ENCODE data around the gene APEX1.

APEX1 gene

DNA sequence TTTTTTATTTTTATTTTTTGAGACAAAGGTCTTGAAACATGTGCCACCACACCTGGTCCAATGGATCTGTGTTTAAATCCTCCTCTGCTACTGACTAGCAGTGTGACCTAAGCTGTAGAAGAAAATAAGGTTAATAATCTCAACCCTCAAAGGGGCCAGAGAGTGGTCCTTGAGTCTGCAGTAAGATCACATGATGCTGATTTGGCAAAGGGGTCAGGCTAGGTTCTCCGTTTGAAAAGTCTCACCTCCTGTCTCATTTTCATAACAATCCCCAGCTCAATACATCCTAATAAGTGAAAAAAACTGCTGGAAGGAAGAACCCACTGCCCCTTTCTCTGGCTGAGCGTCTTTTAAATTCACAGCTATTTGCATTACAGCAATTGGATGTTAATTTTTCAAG lies 33.8 kb upstream of the APEX1 start:
- Histone ChIP-seq H3K4me1 (ENCODE audit: low read length) (peaks cover 19% of the 10 kb centered on the region), H3K79me2 (ENCODE audit: low read length) (no peaks in the 10 kb centered on the region), H3K9ac (ENCODE audit: low read length) (no peak overlapping the region), H3K27ac (ENCODE audit: low read length) (no peak overlapping the region), H3K27me3 (ENCODE audit: low read depth, low read length) (no peaks in the 10 kb centered on the region), H3K36me3 (replicated peaks; ENCODE audit: low read depth, low read length) (no peaks in the 10 kb centered on the region), H3K4me2 (ENCODE audit: low read length) (no peak overlapping the region), H3K9me3 (ENCODE audit: insufficient read depth, low read length) (no peaks in the 10 kb centered on the region), H2AFZ (ENCODE audit: low read depth, low read length) (no peak overlapping the region), H4K20me1 (ENCODE audit: insufficient read depth, low read length) (no peaks in the 10 kb centered on the region), H3K4me3 (ENCODE audit: low read length) (no peak overlapping the region)
- TF ChIP-seq, protein P1, sequence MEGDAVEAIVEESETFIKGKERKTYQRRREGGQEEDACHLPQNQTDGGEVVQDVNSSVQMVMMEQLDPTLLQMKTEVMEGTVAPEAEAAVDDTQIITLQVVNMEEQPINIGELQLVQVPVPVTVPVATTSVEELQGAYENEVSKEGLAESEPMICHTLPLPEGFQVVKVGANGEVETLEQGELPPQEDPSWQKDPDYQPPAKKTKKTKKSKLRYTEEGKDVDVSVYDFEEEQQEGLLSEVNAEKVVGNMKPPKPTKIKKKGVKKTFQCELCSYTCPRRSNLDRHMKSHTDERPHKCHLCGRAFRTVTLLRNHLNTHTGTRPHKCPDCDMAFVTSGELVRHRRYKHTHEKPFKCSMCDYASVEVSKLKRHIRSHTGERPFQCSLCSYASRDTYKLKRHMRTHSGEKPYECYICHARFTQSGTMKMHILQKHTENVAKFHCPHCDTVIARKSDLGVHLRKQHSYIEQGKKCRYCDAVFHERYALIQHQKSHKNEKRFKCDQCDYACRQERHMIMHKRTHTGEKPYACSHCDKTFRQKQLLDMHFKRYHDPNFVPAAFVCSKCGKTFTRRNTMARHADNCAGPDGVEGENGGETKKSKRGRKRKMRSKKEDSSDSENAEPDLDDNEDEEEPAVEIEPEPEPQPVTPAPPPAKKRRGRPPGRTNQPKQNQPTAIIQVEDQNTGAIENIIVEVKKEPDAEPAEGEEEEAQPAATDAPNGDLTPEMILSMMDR (IDR thresholded peaks at IDR 0.05; ENCODE audit: low read depth, low read length), result no peak
- no peak for TF ChIP-seq EZH2phosphoT487 (IDR thresholded peaks at IDR 0.05; ENCODE audit: low read depth)

DNA sequence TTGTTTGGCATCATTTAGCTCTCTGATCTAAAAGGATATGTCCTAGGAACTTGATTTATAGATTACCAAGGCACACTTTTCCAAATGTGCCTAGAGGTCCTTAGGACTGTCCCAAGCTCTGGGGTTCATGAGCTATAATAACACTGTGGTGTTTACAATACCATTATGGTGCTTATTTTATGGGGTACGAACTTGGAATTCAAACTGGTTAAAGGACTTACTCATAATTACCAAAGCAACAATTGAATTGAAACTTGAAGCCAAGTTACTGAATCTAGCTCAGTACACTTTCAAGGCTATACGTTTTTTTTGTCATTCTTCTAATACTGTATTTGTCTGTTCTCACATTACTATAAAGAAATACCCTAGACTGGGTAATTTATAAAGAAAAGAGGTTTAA lies 32.1 kb upstream of the APEX1 start:
- H3K79me2 ChIP-seq (ENCODE audit: low read length), result no peaks in the 10 kb centered on the region
- H3K36me3 ChIP-seq (replicated peaks; ENCODE audit: low read depth, low read length), result no peaks in the 10 kb centered on the region
- H3K9ac ChIP-seq (ENCODE audit: low read length), result no peak overlapping the region
- H2AFZ ChIP-seq (ENCODE audit: low read depth, low read length), result no peak overlapping the region
- no peaks in the 10 kb centered on the region for H3K9me3 ChIP-seq (ENCODE audit: insufficient read depth, low read length)
- H4K20me1 ChIP-seq (ENCODE audit: insufficient read depth, low read length), result no peaks in the 10 kb centered on the region
- no peak overlapping the region for H3K4me3 ChIP-seq (ENCODE audit: low read length)
- H3K4me1 ChIP-seq (ENCODE audit: low read length), result peaks cover 24% of the 10 kb centered on the region
- no peak overlapping the region for H3K27ac ChIP-seq (ENCODE audit: low read length)
- no peaks in the 10 kb centered on the region for H3K27me3 ChIP-seq (ENCODE audit: low read depth, low read length)
- H3K4me2 ChIP-seq (ENCODE audit: low read length), result no peak overlapping the region
- TF ChIP-seq, protein P1 (IDR thresholded peaks at IDR 0.05; ENCODE audit: low read depth, low read length), result no peak
- TF ChIP-seq EZH2phosphoT487 (IDR thresholded peaks at IDR 0.05; ENCODE audit: low read depth), result no peak

DNA sequence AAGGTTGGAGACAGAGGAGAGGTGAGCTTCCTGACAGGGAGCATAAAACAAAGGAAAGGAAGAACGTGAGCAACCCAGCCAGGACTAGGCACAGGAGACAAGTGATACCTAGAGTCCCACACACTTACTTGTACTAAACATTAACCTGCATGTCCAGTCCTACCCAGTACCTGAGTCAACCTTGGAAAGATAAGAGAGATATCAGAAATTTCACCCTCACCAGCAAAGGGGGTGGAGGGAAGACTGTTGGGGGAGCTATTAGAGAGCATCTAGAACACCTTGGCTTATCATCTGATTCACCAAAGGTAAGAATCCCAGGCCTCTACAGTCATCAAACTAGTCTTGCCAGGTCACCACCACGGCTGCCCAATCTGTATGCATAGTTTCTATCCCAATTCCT lies 30.2 kb upstream of the APEX1 start:
- no peaks in the 10 kb centered on the region for H3K36me3 ChIP-seq (replicated peaks; ENCODE audit: low read depth, low read length)
- H3K4me3 ChIP-seq (ENCODE audit: low read length), result no peak overlapping the region
- peak overlapping the region; percentile 18; the same call in 1 of the 2 replicates for H3K27ac ChIP-seq (ENCODE audit: low read length)
- H3K9me3 ChIP-seq (ENCODE audit: insufficient read depth, low read length), result no peaks in the 10 kb centered on the region
- H3K79me2 ChIP-seq (ENCODE audit: low read length), result no peaks in the 10 kb centered on the region
- no peaks in the 10 kb centered on the region for H3K27me3 ChIP-seq (ENCODE audit: low read depth, low read length)
- no peaks in the 10 kb centered on the region for H4K20me1 ChIP-seq (ENCODE audit: insufficient read depth, low read length)
- no peak overlapping the region; the same call in 1 of the 2 replicates for H3K9ac ChIP-seq (ENCODE audit: low read length)
- 0 out of 2 replicates have a peak overlapping the region, but pooled peaks have one; percentile 4 for H2AFZ ChIP-seq (ENCODE audit: low read depth, low read length)
- TF ChIP-seq EZH2phosphoT487 (IDR thresholded peaks at IDR 0.05; ENCODE audit: low read depth), result no peak
- TF ChIP-seq, protein P1 (IDR thresholded peaks at IDR 0.05; ENCODE audit: low read depth, low read length), result no peak
- peaks cover 43% of the 10 kb centered on the region for H3K4me1 ChIP-seq (ENCODE audit: low read length)
- peak overlapping the region; percentile 32 for H3K4me2 ChIP-seq (ENCODE audit: low read length)

DNA sequence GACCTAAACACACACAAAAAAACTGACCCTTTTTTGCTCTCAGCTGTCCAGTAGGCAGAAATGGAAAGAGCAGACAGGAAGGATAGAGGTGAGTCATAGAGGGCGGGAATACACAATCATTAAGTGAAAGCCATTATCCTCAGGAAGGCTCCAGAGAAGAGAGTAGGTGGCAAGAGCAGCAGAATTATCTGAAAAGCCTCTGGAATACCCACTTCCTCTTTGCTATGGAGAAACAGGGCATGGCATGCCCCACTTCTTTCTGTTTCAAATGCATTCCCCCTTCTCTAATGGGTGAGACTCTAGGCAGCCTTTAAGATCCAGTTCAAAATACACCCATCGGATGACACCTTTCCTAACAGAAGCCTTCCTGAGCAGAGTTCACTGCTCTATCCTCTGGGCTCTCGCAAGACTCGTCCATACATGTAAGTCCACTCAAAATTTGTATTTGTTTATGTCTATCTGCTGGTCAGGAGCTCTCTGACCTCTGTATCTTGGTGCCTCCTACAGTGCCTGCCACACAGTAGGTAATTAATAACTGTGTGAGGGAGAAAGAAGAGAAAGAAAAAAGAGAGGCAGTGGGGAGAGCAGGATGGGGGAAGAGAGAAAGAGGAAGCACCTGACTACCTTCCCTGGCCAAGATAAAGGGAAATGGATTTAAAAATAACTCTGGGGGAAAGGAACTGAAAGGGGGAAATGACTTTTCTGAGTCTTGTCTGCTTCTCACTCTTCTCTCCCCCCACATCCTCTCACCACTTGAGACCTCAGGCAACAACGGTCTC lies 27.6 kb upstream of the APEX1 start:
- H3K4me2 ChIP-seq (ENCODE audit: low read length), result peak overlapping the region; percentile 91
- H3K36me3 ChIP-seq (replicated peaks; ENCODE audit: low read depth, low read length), result no peaks in the 10 kb centered on the region
- TF ChIP-seq EZH2phosphoT487 (IDR thresholded peaks at IDR 0.05; ENCODE audit: low read depth), result no peak
- TF ChIP-seq, protein P1 (IDR thresholded peaks at IDR 0.05; ENCODE audit: low read depth, low read length), result no peak
- H3K79me2 ChIP-seq (ENCODE audit: low read length), result no peaks in the 10 kb centered on the region
- H3K27me3 ChIP-seq (ENCODE audit: low read depth, low read length), result no peaks in the 10 kb centered on the region
- H4K20me1 ChIP-seq (ENCODE audit: insufficient read depth, low read length), result no peaks in the 10 kb centered on the region
- peak overlapping the region; percentile 66 for H3K4me3 ChIP-seq (ENCODE audit: low read length)
- peak overlapping the region; percentile 83 for H3K9ac ChIP-seq (ENCODE audit: low read length)
- H3K4me1 ChIP-seq (ENCODE audit: low read length), result peaks cover 49% of the 10 kb centered on the region
- no peak overlapping the region for H2AFZ ChIP-seq (ENCODE audit: low read depth, low read length)
- H3K9me3 ChIP-seq (ENCODE audit: insufficient read depth, low read length), result no peaks in the 10 kb centered on the region
- peak overlapping the region; percentile 94 for H3K27ac ChIP-seq (ENCODE audit: low read length)
